K562 (cell line): ENCODE data around the gene MBOAT7. TPM values are rescaled to one million over a fixed set of nuclear protein-coding genes. Genes with fewer than 3 reads are reported as not detected.
A peak's percentile ranks its signal among the peaks of the same experiment; 100 is the strongest.

Experiments used
- GATAD2A ChIP-seq: fragments of 450-650 bp; IDR thresholded peaks from 2 replicates; pipeline ENCODE4 v1.6.1; 2017
- HMG20B ChIP-seq: fragments of 250-450 bp; sonication (Bioruptor Pico); IDR thresholded peaks from 2 replicates; pipeline ENCODE4 v1.5.0; 2021; ENCODE audit warnings: mild to moderate bottlenecking
- MAZ ChIP-seq, 2 experiments: fragments of 450-650 bp in 1 of 2; sonication (generic) in 1 of 2; formaldehyde crosslinking; IDR thresholded peaks in 1 of 2; conservative IDR thresholded peaks in 1 of 2; 2 replicates each; pipeline versions ENCODE4 v1.4.0 to v1.5.0; 2020; ENCODE audit warnings: mild to moderate bottlenecking in 1 of 2, missing genetic modification reagents in 1 of 2
- MCM5 ChIP-seq: fragments of 450-650 bp; IDR thresholded peaks from 2 replicates; pipeline ENCODE4 v1.6.1; 2016; ENCODE audit warnings: low read depth
- NR3C1 ChIP-seq: sonication (generic); formaldehyde crosslinking; IDR thresholded peaks from 2 replicates; pipeline ENCODE4 v1.8.1; 2022; ENCODE audit warnings: missing genetic modification reagents
- TEAD2 ChIP-seq: fragments of 450-650 bp; IDR thresholded peaks from 2 replicates; pipeline ENCODE4 v1.6.1; 2016; ENCODE audit warnings: missing genetic modification characterization, control low read depth, missing compliant biosample characterization
- ZNF184 ChIP-seq: sonication (generic); formaldehyde crosslinking; IDR thresholded peaks from 2 replicates; pipeline ENCODE4 v1.5.0; 2020; ENCODE audit warnings: missing genetic modification reagents
- ZNF696 ChIP-seq: fragments of 250-450 bp; sonication (Bioruptor Pico); conservative IDR thresholded peaks from 2 replicates; pipeline ENCODE4 v1.4.0; 2020; ENCODE audit warnings: mild to moderate bottlenecking, moderate library complexity
- ZZZ3 ChIP-seq: fragments of 450-650 bp; IDR thresholded peaks from 2 replicates; pipeline ENCODE4 v1.6.1; 2016; ENCODE audit warnings: antibody characterized with exemption, mild to moderate bottlenecking, moderate library complexity
- polyA plus RNA-seq, 8 experiments: library from polyadenylated mRNA; depleted of rRNA in 4 of 8; stranded (reverse) in 5 of 8; unstranded in 3 of 8; fragments of >200 nt; fragmentation: Nextera tagmentation in 2 of 8; fragmentation: Illumina TruSeq in 1 of 8; extraction: Ambion mirVana in 2 of 8; extraction: Trizol in 1 of 8; gene quantifications; 2 replicates each; pipeline versions ENCODE4 v1.2.1 to v1.2.3, GENCODE V29; 2011 to 2014; ENCODE audit warnings: inconsistent platforms in 1 of 8, missing spikeins in 1 of 8
- total RNA-seq, 7 experiments: library from RNA; depleted of rRNA in 6 of 7; stranded (reverse); fragments of >200 nt in 6 of 7; fragmentation: Illumina TruSeq in 2 of 7; extraction: Trizol in 2 of 7; gene quantifications; 2 replicates each; pipeline versions ENCODE4 v1.2.1 to v1.2.3, GENCODE V29; 2011 to 2021; ENCODE audit warnings: low replicate concordance in 1 of 7
- TF ChIP-seq, protein P1 (sequence below): fragments of 250-450 bp; sonication (Bioruptor Pico); IDR thresholded peaks from 2 replicates; pipeline ENCODE4 v1.4.0; 2020; ENCODE audit warnings: mild to moderate bottlenecking
- TF ChIP-seq, protein P2 (sequence below): fragments of 450-650 bp; formaldehyde crosslinking; IDR thresholded peaks from 2 replicates; pipeline ENCODE4 v1.4.0; 2020; ENCODE audit warnings: mild to moderate bottlenecking
- TF ChIP-seq, protein P3 (sequence below), 2 experiments: fragments of 450-650 bp in 1 of 2; IDR thresholded peaks; 2 replicates each; pipeline ENCODE4 v1.6.1; 2011 to 2017; ENCODE audit warnings: low read depth in 2 of 2, antibody characterized with exemption in 1 of 2, borderline replicate concordance in 1 of 2, low read length in 1 of 2, mild to moderate bottlenecking in 1 of 2, mixed read lengths in 1 of 2; ENCODE audit not compliant: control insufficient read depth in 1 of 2
- TF ChIP-seq, protein P4 (sequence below): fragments of 250-450 bp; sonication (Bioruptor Pico); IDR thresholded peaks from 2 replicates; pipeline ENCODE4 v1.5.0; 2021; ENCODE audit warnings: mild to moderate bottlenecking, borderline replicate concordance

The MBOAT7 gene
- total and polyA plus RNA-seq, 9 of the 15 experiments (the other 6 are each of a cell fraction or from before 2014, with no cell fraction given), result 1.4 to 153 (median 56.1) TPM

DNA sequence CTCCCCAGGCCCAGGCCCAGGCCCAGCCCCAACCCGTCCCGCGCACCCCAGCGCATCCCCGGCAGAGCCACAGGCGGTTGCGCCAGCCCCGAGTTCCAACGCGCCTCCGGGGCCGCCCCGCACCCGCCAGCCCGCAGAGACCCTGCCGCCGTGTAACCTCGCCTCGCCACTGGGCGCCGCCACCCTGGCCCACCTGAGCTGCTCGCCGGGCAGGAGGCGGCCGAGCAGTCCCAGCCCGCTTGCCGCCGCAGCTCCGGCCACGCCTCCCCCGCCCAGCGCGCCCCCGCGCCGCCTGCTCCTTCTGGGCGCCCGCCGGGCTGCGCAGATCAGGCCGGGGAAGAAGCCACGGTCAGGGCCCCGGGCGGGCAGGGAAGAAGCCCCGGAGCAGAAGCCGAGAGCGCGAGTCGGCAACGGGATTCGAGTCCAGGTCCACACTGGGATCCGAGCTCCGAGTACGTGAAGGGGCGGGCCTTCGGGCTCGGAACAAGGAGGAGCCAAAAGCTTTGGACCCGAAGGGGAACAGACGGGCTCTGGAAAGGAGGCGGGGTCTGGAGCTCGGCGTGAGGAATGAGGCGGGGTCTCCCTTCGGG, at the start of gene MBOAT7 (continued):
- TF ChIP-seq TEAD2, result no peak
- 0 out of 2 replicates have a peak, but pooled peaks have one; percentile 44 for TF ChIP-seq GATAD2A
- TF ChIP-seq MCM5, result no peak
- TF ChIP-seq, protein P1, sequence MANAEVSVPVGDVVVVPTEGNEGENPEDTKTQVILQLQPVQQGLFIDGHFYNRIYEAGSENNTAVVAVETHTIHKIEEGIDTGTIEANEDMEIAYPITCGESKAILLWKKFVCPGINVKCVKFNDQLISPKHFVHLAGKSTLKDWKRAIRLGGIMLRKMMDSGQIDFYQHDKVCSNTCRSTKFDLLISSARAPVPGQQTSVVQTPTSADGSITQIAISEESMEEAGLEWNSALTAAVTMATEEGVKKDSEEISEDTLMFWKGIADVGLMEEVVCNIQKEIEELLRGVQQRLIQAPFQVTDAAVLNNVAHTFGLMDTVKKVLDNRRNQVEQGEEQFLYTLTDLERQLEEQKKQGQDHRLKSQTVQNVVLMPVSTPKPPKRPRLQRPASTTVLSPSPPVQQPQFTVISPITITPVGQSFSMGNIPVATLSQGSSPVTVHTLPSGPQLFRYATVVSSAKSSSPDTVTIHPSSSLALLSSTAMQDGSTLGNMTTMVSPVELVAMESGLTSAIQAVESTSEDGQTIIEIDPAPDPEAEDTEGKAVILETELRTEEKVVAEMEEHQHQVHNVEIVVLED (CRISPR knock-in tag), result 0 out of 2 replicates have a peak, but pooled peaks have one; percentile 15
- TF ChIP-seq ZNF184, result no peak
- TF ChIP-seq, protein P2, sequence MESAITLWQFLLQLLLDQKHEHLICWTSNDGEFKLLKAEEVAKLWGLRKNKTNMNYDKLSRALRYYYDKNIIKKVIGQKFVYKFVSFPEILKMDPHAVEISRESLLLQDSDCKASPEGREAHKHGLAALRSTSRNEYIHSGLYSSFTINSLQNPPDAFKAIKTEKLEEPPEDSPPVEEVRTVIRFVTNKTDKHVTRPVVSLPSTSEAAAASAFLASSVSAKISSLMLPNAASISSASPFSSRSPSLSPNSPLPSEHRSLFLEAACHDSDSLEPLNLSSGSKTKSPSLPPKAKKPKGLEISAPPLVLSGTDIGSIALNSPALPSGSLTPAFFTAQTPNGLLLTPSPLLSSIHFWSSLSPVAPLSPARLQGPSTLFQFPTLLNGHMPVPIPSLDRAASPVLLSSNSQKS, result no peak
- no peak for TF ChIP-seq NR3C1 (CRISPR knock-in tag)
- TF ChIP-seq, protein P3, sequence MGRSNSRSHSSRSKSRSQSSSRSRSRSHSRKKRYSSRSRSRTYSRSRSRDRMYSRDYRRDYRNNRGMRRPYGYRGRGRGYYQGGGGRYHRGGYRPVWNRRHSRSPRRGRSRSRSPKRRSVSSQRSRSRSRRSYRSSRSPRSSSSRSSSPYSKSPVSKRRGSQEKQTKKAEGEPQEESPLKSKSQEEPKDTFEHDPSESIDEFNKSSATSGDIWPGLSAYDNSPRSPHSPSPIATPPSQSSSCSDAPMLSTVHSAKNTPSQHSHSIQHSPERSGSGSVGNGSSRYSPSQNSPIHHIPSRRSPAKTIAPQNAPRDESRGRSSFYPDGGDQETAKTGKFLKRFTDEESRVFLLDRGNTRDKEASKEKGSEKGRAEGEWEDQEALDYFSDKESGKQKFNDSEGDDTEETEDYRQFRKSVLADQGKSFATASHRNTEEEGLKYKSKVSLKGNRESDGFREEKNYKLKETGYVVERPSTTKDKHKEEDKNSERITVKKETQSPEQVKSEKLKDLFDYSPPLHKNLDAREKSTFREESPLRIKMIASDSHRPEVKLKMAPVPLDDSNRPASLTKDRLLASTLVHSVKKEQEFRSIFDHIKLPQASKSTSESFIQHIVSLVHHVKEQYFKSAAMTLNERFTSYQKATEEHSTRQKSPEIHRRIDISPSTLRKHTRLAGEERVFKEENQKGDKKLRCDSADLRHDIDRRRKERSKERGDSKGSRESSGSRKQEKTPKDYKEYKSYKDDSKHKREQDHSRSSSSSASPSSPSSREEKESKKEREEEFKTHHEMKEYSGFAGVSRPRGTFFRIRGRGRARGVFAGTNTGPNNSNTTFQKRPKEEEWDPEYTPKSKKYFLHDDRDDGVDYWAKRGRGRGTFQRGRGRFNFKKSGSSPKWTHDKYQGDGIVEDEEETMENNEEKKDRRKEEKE (IDR thresholded peaks at IDR 0.05; ENCODE audit: borderline replicate concordance in 1 of 2, control insufficient read depth in 1 of 2, low read depth in 2 of 2, low read length in 1 of 2), result no peak
- no peak for TF ChIP-seq ZZZ3
- no peak for TF ChIP-seq ZNF696
- no peak for TF ChIP-seq HMG20B (CRISPR knock-in tag)
- TF ChIP-seq MAZ (CRISPR knock-in tag; conservative IDR thresholded peaks at IDR 0.05 in 1 of 2, IDR thresholded peaks at IDR 0.05 in 1 of 2), result peak in 1 of 2 experiments; percentile 93; a peak in 3 of 4 replicates
- TF ChIP-seq, protein P4, sequence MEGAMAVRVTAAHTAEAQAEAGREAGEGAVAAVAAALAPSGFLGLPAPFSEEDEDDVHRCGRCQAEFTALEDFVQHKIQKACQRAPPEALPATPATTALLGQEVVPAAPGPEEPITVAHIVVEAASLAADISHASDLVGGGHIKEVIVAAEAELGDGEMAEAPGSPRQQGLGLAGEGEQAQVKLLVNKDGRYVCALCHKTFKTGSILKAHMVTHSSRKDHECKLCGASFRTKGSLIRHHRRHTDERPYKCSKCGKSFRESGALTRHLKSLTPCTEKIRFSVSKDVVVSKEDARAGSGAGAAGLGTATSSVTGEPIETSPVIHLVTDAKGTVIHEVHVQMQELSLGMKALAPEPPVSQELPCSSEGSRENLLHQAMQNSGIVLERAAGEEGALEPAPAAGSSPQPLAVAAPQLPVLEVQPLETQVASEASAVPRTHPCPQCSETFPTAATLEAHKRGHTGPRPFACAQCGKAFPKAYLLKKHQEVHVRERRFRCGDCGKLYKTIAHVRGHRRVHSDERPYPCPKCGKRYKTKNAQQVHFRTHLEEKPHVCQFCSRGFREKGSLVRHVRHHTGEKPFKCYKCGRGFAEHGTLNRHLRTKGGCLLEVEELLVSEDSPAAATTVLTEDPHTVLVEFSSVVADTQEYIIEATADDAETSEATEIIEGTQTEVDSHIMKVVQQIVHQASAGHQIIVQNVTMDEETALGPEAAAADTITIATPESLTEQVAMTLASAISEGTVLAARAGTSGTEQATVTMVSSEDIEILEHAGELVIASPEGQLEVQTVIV, result no peak
